NCI-H2029 treated with DMSO at 0.1 percent for 48 hours (cell line): ENCODE results near the gene POLE4.

ENCODE experiments used
- DNase-seq: peaks from one replicate; lab custom pipeline; 2025; lab: John Stamatoyannopoulos, UW

The POLE4 gene

GRCh38 chr2:74939919-74940812 lies 18.3 kb upstream of the POLE4 start:
- DNase-seq, result no peak

DNA sequence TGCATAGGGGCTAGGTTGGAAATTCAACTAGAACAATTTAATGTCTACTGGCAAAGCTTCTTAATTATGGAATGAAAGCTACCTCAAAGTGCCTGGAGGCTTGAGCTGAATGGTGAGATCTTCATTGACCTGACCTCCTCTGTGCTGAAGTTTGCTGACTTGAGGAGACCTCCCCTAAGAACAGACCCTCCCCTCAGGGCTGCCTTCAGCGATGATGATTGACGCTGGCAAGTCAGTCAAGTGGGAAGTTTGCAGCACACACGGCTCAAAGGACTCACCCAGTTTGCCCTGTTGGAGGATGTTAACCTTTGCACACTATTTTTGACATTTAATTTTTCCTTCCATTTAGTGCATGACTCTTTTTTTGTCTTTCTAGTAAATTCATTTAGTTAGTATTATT lies 17.2 kb upstream of the POLE4 start:
- DNase-seq, result no peak

GRCh38 chr2:74942263-74942662 lies 16.2 kb upstream of the POLE4 start:
- no peak for DNase-seq

DNA sequence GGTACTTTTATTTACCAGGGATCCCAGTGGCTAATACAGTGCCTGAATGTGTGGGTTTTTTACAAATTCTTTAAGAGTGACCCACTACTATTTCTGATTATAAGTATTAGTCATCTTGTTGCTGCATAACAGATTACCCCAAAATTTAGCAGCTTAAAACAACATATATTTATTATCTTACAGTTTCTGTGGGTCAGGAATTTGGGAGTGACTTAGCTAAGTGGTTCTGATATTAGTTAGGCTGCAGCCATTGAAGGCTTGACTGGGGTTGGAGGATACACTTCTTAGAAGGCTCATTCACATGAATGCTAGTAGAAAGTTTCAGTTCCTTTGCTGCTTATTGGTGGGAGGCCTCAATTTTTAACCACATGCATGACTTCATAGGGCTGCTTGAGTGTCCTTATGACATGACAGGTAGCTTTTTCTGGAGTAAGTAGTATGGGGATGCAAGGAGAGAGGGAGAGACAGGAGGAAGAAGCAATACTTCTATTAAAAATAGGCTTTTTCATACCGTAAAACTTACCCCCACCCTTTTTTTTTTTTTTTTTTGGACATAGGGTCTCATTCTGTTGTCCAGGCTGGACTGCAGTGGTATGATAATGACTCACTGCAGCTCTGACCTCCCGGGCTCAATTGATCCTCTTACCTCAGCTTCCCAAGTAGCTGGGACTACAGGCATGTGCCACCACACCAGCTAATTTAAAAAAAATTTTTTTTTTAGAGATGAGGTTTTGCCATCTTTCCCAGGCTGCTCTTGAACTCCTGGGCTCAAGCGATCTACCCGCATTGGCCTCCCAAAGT lies 13.3 kb upstream of the POLE4 start:
- no peak for DNase-seq

DNA sequence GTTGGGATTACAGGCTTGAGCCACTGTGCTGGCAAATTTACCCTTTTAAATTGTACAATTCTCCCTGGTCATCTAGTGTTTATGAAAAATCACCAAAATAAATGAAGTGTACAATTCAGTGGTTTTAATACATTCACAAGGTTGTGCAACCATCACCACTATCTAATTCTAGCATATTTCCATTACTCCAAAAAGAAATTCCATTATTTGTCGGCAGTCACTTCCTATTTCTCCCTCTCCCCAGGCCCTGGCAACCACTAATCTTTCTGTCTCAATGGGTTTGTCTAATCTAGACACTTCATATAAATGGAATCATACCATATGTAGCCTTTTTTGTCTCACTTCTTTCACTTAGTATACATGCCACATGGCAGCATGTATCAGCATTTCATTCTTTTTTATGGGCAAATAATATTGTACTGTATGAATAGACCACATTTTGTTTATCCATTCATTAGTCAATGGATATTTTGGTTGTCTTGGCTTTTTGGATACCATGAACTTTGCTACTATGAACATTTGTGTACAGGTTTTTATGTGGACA lies 12.6 kb upstream of the POLE4 start:
- no peak for DNase-seq

- DNase-seq, result no peak
Observed at GRCh38 chr2:74947703-74948102, 10.7 kb upstream of the POLE4 start.

GRCh38 chr2:74948779-74949178 lies 9.7 kb upstream of the POLE4 start:
- DNase-seq, result no peak

DNA sequence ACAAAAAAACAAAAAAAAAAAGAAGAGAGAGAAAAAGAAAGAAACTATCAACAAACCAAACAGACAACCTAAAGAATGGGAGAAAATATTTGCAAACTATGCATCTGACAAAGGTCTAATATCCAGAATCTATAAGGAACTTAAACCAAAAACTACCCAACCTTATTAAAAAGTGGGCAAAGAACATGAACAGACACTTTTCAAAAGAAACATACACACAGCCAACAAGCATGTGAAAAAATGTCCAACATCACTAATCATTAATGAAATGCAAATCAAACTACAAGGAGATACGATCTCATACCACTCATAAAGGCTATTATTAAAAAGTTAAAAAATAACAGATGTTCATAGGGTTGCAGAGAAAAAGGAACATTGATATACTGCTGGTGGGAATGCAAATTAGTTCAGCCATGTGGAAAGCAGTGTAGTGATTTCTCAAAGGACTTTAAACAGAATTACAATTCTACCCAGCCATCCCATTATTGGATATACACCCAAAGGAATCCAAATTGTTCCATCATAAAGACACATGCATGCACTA lies 7.2 kb upstream of the POLE4 start:
- DNase-seq, result no peak

DNA sequence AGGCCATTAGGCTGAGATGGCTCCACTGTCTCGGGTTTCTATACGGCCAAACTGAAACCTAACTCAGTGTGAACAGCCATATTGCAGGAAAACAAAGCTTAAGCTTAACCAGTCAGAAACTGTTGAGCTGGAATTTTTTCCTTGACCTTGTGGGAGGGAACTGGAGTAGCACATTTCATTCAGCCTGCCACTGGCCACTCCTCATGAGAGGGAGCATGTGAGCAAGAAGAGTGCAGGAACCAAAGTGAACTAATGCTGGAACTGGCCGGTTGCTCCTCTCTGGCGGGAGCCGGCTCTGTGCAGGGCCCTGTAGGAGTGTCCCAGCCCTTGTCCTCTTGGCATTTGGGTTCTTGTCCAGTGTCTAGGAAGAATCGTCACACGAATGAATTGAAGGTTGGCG lies 5.9 kb upstream of the POLE4 start:
- no peak for DNase-seq

DNA sequence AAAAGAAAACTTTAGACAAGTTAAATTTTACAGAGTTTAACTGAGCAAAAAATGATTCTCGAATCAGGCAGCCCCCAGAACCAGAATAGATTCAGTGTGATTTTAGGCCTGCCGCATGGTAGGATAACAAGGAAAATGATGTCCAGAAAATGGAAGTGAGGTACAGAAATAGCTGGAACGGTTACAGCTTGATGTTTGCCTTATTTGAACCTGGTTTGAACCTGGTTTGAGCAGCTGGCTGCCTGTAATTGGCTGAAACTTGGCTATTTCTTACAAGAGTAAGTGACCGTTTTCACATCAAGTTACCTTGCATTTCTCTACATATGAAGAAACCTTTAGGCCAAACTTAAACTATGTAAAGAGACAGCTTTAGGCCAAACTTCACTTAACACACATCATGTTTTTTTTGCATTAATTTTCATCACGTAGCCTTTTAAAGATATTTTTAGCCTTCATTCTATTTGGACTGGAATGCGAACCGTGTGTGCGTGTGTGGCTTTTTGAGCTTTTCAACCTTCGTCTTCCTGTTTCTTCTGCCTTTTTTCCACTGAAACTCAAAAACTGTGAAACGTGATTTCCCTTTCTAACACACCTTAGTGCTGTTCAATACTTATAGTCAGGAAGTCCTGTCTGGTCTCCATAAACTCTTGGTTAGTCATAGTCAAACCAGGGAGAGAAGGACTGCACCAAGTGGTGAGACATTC lies 4.5 kb upstream of the POLE4 start:
- no peak for DNase-seq

DNA sequence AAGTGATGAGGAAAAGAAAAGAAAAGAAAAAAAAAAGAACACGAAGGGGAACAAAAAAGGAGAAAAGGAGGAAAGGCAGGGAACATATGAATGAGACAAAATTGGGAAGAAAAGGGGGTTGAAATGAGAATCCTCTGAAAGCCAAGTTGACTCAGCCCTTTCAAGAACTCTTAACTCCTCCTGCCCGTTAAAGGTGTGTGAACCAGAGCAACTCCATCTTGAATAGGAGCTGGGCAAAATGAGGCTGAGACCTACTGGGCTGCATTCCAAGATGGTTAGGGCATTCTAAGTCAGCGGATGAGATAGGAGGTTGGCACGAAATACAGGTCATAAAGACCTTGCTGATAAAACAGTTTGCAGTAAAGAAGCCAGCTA lies 4.0 kb upstream of the POLE4 start:
- DNase-seq, result no peak

- DNase-seq, result no peak
Observed at GRCh38 chr2:74957886-74958273, 563 bp upstream of the POLE4 start.

GRCh38 chr2:74959106-74959751 lies 786 bp downstream of the POLE4 start:
- peak; percentile 33 for DNase-seq

GRCh38 chr2:74966887-74967286 lies 8.4 kb downstream of the POLE4 start:
- no peak for DNase-seq

- no peak for DNase-seq
Observed at GRCh38 chr2:74975016-74975415, 16.6 kb downstream of the POLE4 start.

DNA sequence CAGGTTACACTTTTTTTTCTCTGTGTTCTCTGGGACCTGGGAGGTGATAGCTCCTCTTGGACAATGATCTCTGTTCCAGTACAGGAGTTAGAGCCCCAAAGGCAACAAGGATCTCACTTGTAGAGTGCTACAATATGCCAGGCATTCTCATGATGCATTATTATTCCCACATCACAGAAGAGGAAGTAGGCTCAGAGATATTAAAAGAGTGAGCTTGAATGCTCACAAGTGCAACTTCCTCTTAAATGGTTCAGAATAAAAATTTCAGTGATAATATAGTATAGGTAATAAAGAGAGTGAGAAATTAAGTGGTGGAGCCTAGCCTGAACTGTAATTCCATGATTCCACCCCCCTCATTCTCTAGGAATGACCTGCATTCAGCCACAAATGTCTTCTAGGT lies 21.4 kb downstream of the POLE4 start:
- no peak for DNase-seq

- DNase-seq, result no peak
Observed at GRCh38 chr2:74982577-74982976, 24.1 kb downstream of the POLE4 start.

- DNase-seq, result no peak
Observed at GRCh38 chr2:74983631-74984392, 25.4 kb downstream of the POLE4 start.

GRCh38 chr2:74984947-74985637 lies 26.6 kb downstream of the POLE4 start:
- no peak for DNase-seq

GRCh38 chr2:74985978-74986609 lies 27.7 kb downstream of the POLE4 start:
- no peak for DNase-seq
